Neural progenitor cell (in vitro differentiated cells): Measurements from ENCODE around the gene NPC1. TPM values are rescaled to one million over a fixed set of nuclear protein-coding genes. Genes with fewer than 3 reads are reported as not detected.
"Not testable (repeated sequence)": the region's sequence is repeated elsewhere in the genome, so short reads cannot be mapped to it uniquely, and the experiment has no call there.

Experiments used
- DNase-seq: peaks from one replicate; pipeline ENCODE4 v3.0.0-alpha.2; 2016; ENCODE audit warnings: low spot score
- H2AFZ ChIP-seq: fragments of 200-600 bp; sonication (generic); replicated peaks from 2 replicates; pipeline ENCODE4 v1.6.1; 2016; ENCODE audit warnings: antibody characterized with exemption
- H3F3A ChIP-seq: fragments of 200-600 bp; sonication (generic); 2 replicates; pipeline ENCODE4 v1.6.1; 2016; ENCODE audit warnings: antibody characterized with exemption, low read depth
- H3K27ac ChIP-seq: fragments of 200-600 bp; sonication (generic); 2 replicates; pipeline ENCODE4 v1.5.1; 2016; ENCODE audit warnings: mild to moderate bottlenecking
- H3K27me3 ChIP-seq: fragments of 200-600 bp; sonication (generic); 2 replicates; pipeline ENCODE4 v1.6.1; 2016; ENCODE audit warnings: mild to moderate bottlenecking, moderate library complexity
- H3K36me3 ChIP-seq: fragments of 200-600 bp; sonication (generic); 2 replicates; pipeline ENCODE4 v1.5.1; 2016
- H3K4me1 ChIP-seq: fragments of 200-600 bp; sonication (generic); 2 replicates; pipeline ENCODE4 v1.6.1; 2016; ENCODE audit warnings: mixed run types
- H3K4me2 ChIP-seq: fragments of 200-600 bp; sonication (generic); 2 replicates; pipeline ENCODE4 v1.6.1; 2016
- H3K4me3 ChIP-seq: fragments of 200-600 bp; sonication (generic); 2 replicates; pipeline ENCODE4 v1.5.1; 2016
- H3K79me2 ChIP-seq: fragments of 200-600 bp; sonication (generic); 2 replicates; pipeline ENCODE4 v1.6.1; 2016; ENCODE audit warnings: low read depth
- H3K9ac ChIP-seq: fragments of 200-600 bp; sonication (generic); 2 replicates; pipeline ENCODE4 v1.6.1; 2016
- H3K9me3 ChIP-seq: fragments of 200-600 bp; sonication (generic); 2 replicates; pipeline ENCODE4 v1.5.1; 2016; ENCODE audit warnings: low read depth
- H4K20me1 ChIP-seq: fragments of 200-600 bp; sonication (generic); 2 replicates; pipeline ENCODE4 v1.6.1; 2016; ENCODE audit warnings: low read depth
- H3K27ac Mint-ChIP-seq: 3 replicates; pipeline ENCODE4 v1.8.0; 2021; ENCODE audit warnings: mixed read lengths
- H3K27me3 Mint-ChIP-seq: 2 replicates; pipeline ENCODE4 v1.8.0; 2022; ENCODE audit warnings: low read depth, mild to moderate bottlenecking, inconsistent platforms, moderate library complexity, mixed read lengths; ENCODE audit not compliant: insufficient read depth
- H3K36me3 Mint-ChIP-seq: 3 replicates; pipeline ENCODE4 v1.8.0; 2021; ENCODE audit warnings: mixed read lengths
- H3K4me1 Mint-ChIP-seq: 3 replicates; pipeline ENCODE4 v1.8.0; 2021; ENCODE audit warnings: mixed read lengths
- H3K4me3 Mint-ChIP-seq: 3 replicates; pipeline ENCODE4 v1.8.0; 2021; ENCODE audit warnings: mild to moderate bottlenecking, moderate library complexity, mixed read lengths
- H3K9me3 Mint-ChIP-seq: 3 replicates; pipeline ENCODE4 v1.8.0; 2020; ENCODE audit warnings: mixed read lengths
- CTCF ChIP-seq: fragments of 200-600 bp; sonication (generic); IDR thresholded peaks from 2 replicates; pipeline ENCODE4 v1.5.1; 2017; ENCODE audit warnings: antibody characterized with exemption, mild to moderate bottlenecking
- EZH2 ChIP-seq: fragments of 200-600 bp; sonication (generic); IDR thresholded peaks from 2 replicates; pipeline ENCODE4 v1.6.1; 2017; ENCODE audit warnings: antibody characterized with exemption, mild to moderate bottlenecking, moderate library complexity
- EZH2phosphoT487 ChIP-seq: fragments of 200-600 bp; sonication (generic); IDR thresholded peaks from 2 replicates; pipeline ENCODE4 v1.6.1; 2017; ENCODE audit warnings: antibody characterized with exemption
- total RNA-seq: library from RNA; depleted of rRNA; stranded (reverse); fragments of >200 nt; gene quantifications from 2 replicates; pipeline ENCODE4 v1.2.3, GENCODE V29; 2015; ENCODE audit warnings: low replicate concordance

The NPC1 gene
- total RNA-seq, 1 donor from 2014 or later, result 20.9 TPM

DNA sequence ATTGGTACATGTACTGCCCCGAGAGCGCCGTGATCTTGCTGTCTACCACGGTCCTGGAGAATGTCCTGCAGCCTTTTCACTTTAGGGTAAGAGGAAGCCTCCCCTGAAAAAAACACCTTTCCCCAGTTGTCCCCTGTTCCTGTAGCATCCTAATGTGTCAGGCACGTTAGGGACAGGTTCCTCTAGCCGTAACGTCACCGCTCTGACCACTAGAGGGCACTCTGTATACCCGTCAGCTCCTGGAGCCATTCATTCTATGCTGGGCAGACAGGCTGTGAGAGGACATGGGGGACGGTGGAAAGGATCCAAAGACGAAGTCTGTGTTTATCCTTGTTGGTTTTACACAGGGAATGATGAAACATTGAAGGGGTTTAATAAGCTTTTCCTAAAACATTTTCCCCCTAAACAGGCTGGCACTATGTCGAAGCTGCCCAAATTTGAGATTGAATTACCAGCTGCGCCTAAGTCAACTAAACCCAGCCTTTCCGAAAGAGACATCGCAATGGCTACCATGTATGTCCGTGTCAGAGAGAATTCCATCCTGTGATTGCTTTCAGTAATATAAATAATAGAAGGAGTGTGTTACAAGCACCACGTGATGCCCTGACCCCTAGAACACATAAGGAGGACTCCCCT, 70.3 kb downstream of the NPC1 start:
- Histone ChIP-seq H2AFZ (no peak overlapping the region), H3K27me3 (no peaks in the 10 kb centered on the region), H3K4me3 (no peak overlapping the region), H3K4me1 (no peaks in the 10 kb centered on the region), H4K20me1 (no peaks in the 10 kb centered on the region), H3K9me3 (no peaks in the 10 kb centered on the region), H3F3A (peaks cover 11% of the 10 kb centered on the region), H3K4me2 (no peak overlapping the region), H3K36me3 (peaks cover 5% of the 10 kb centered on the region), H3K79me2 (no peaks in the 10 kb centered on the region), H3K9ac (no peak overlapping the region), H3K27ac (no peak overlapping the region)
- H3K9me3 Mint-ChIP-seq, result no peaks in the 10 kb centered on the region
- H3K27me3 Mint-ChIP-seq, result peaks cover 7% of the 10 kb centered on the region
- no peak overlapping the region for H3K4me3 Mint-ChIP-seq
- H3K27ac Mint-ChIP-seq, result no peak overlapping the region
- H3K36me3 Mint-ChIP-seq, result peaks cover 19% of the 10 kb centered on the region
- H3K4me1 Mint-ChIP-seq, result no peaks in the 10 kb centered on the region
- DNase-seq, result peak; percentile 87
- TF ChIP-seq CTCF (peak; percentile 94), EZH2phosphoT487 (no peak)

- H3K9me3 ChIP-seq, result no peaks in the 10 kb centered on the region
- no peak overlapping the region for H3K4me3 Mint-ChIP-seq
- H3K4me2 ChIP-seq, result no peak overlapping the region
- H3K27me3 Mint-ChIP-seq, result peaks cover 8% of the 10 kb centered on the region
- H3K4me3 ChIP-seq, result no peak overlapping the region
- H3K36me3 Mint-ChIP-seq, result peaks cover 15% of the 10 kb centered on the region
- H3K27ac ChIP-seq, result no peak overlapping the region
- H2AFZ ChIP-seq, result no peak overlapping the region
- H4K20me1 ChIP-seq, result no peaks in the 10 kb centered on the region
- H3K79me2 ChIP-seq, result no peaks in the 10 kb centered on the region
- DNase-seq, result no peak
- H3F3A ChIP-seq, result peaks cover 11% of the 10 kb centered on the region
- H3K4me1 ChIP-seq, result peaks cover 3% of the 10 kb centered on the region
- peaks cover 5% of the 10 kb centered on the region for H3K36me3 ChIP-seq
- no peaks in the 10 kb centered on the region for H3K27me3 ChIP-seq
- H3K9ac ChIP-seq, result no peak overlapping the region
- H3K4me1 Mint-ChIP-seq, result no peaks in the 10 kb centered on the region
- no peaks in the 10 kb centered on the region for H3K9me3 Mint-ChIP-seq
- H3K27ac Mint-ChIP-seq, result no peak overlapping the region
- no peak for TF ChIP-seq EZH2phosphoT487
- TF ChIP-seq CTCF, result no peak
- no peak for TF ChIP-seq EZH2
Observed at GRCh38 chr18:23512641-23513040, 73.7 kb downstream of the NPC1 start.

- H3F3A ChIP-seq, result peaks cover 11% of the 10 kb centered on the region
- H3K27ac Mint-ChIP-seq, result not testable (repeated sequence)
Observed at GRCh38 chr18:23512216-23512615, 74.1 kb downstream of the NPC1 start.

GRCh38 chr18:23510923-23511322, 75.4 kb downstream of the NPC1 start:
- not testable (repeated sequence) for H3K27me3 ChIP-seq, H3K4me2 ChIP-seq, H3K4me1 Mint-ChIP-seq, H2AFZ ChIP-seq, DNase-seq, H3K27me3 Mint-ChIP-seq, H3K27ac Mint-ChIP-seq, H3K4me1 ChIP-seq, H3K9ac ChIP-seq, H3K4me3 Mint-ChIP-seq, H3K9me3 Mint-ChIP-seq, H3K4me3 ChIP-seq, H3K9me3 ChIP-seq, H4K20me1 ChIP-seq, H3K27ac ChIP-seq, H3K36me3 ChIP-seq
- Histone ChIP-seq H3K79me2 (peaks cover 12% of the 10 kb centered on the region), H3F3A (peaks cover 11% of the 10 kb centered on the region)
- peaks cover 20% of the 10 kb centered on the region for H3K36me3 Mint-ChIP-seq

More at GRCh38 chr18:23512216-23512615, 74.1 kb downstream of the NPC1 start:
- not testable (repeated sequence) for H3K27me3 ChIP-seq, H3K4me3 ChIP-seq, H3K27me3 Mint-ChIP-seq, H4K20me1 ChIP-seq, H3K4me1 ChIP-seq, DNase-seq, H3K4me1 Mint-ChIP-seq, H3K9me3 Mint-ChIP-seq, H3K4me3 Mint-ChIP-seq, H3K9ac ChIP-seq, H3K4me2 ChIP-seq, H2AFZ ChIP-seq, H3K27ac ChIP-seq, H3K79me2 ChIP-seq, H3K9me3 ChIP-seq, H3K36me3 ChIP-seq
- peaks cover 17% of the 10 kb centered on the region for H3K36me3 Mint-ChIP-seq
